SK-N-MC (cell line): ENCODE results near the gene CEMIP.

Experiments used
- EZH2 ChIP-seq: fragments of 200-600 bp; sonication (generic); IDR thresholded peaks from one replicate; pipeline ENCODE4 v1.6.1; 2017; ENCODE audit warnings: antibody characterized with exemption
- POLR2AphosphoS5 ChIP-seq: IDR thresholded peaks from 2 replicates; pipeline ENCODE4 v1.6.1; 2012; ENCODE audit warnings: mild to moderate bottlenecking, low read depth, low read length, borderline replicate concordance

- TF ChIP-seq POLR2AphosphoS5 (no peak), EZH2 (no peak)
Observed at GRCh38 chr15:80787316-80787715, 8.1 kb downstream of the CEMIP start.
